Lung (tissue), 12 donors: ENCODE data around the gene PDE8B. TPM values are rescaled to one million over a fixed set of nuclear protein-coding genes. Genes with fewer than 3 reads are reported as not detected.

Experiments used
- ATAC-seq: fragments of 200-7000 bp; cut with Tn5 transposase; one replicate; pipeline ENCODE4 v1.9.1; 2020; ENCODE audit warnings: moderate number of reproducible peaks; ENCODE audit not compliant: insufficient read depth, low FRiP score
- DNase-seq, 3 donors: peaks; one replicate each; pipeline ENCODE4 v3.0.0-alpha.2; 2013 to 2017
- H3K27ac ChIP-seq, 2 donors: one replicate each; pipeline ENCODE4 v1.5.1; 2013; ENCODE audit warnings: mild to moderate bottlenecking in 2 of 2, moderate library complexity in 2 of 2, control low read depth in 1 of 2, inconsistent platforms in 1 of 2, low read depth in 1 of 2, low read length in 1 of 2
- H3K27me3 ChIP-seq, 3 donors: one replicate each; pipeline ENCODE4 v1.5.1; 2013; ENCODE audit warnings: low read length in 2 of 3; ENCODE audit not compliant: control insufficient read depth in 3 of 3, insufficient read depth in 3 of 3
- H3K36me3 ChIP-seq, 4 donors: one replicate each; pipeline ENCODE4 v1.5.1; 2013; ENCODE audit warnings: low read length in 4 of 4, mild to moderate bottlenecking in 1 of 4, moderate library complexity in 1 of 4; ENCODE audit not compliant: control insufficient read depth in 4 of 4, insufficient read depth in 4 of 4
- H3K4me1 ChIP-seq, 5 donors: one replicate each; pipeline ENCODE4 v1.5.1; 2013; ENCODE audit warnings: low read length in 5 of 5, mild to moderate bottlenecking in 2 of 5, moderate library complexity in 1 of 5; ENCODE audit not compliant: control insufficient read depth in 5 of 5, insufficient read depth in 5 of 5
- H3K4me3 ChIP-seq: one replicate; pipeline ENCODE4 v1.5.1; 2013; ENCODE audit warnings: mild to moderate bottlenecking, control low read depth, moderate library complexity
- H3K9ac ChIP-seq, 2 donors: one replicate each; pipeline ENCODE4 v1.5.1; 2013; ENCODE audit warnings: low read length in 2 of 2, control low read depth in 1 of 2; ENCODE audit not compliant: insufficient read depth in 1 of 2
- H3K9me3 ChIP-seq, 4 donors: one replicate each; pipeline ENCODE4 v1.5.1; 2013; ENCODE audit warnings: low read length in 3 of 4, mild to moderate bottlenecking in 1 of 4, moderate library complexity in 1 of 4; ENCODE audit not compliant: control insufficient read depth in 4 of 4, insufficient read depth in 3 of 4
- CTCF ChIP-seq: IDR thresholded peaks from 2 replicates; pipeline ENCODE4 v1.5.1; 2012; ENCODE audit warnings: mild to moderate bottlenecking; ENCODE audit errors: control extremely low read depth, extremely low read depth
- WGBS, 2 donors: extraction: QIAGEN DNeasy Blood & Tissue Kit; methylation state at CpG; one replicate each; pipeline ENCODE4 v1.1.7; 2013; 5-methylcytosine and 5-hydroxymethylcytosine counted together
- polyA plus RNA-seq, 2 donors: library from polyadenylated mRNA; stranded (reverse); fragments of 200-250 nt; gene quantifications; one replicate each; pipeline ENCODE4 v1.2.1, GENCODE V29; 2013
- total RNA-seq, 2 donors: library from RNA; depleted of rRNA in 1 of 2; stranded (reverse); fragments of >200 nt in 1 of 2; gene quantifications; one replicate each; pipeline ENCODE4 v1.2.1, GENCODE V29; 2014 to 2021
- donor health status: control.
- donor health status: control.
- donor health status: Bipolar disorder and iron deficiency.
- donor health status: healthy.
- donor health status: DM: yes; HTN: yes; CAD: no.

PDE8B gene
- total and polyA plus RNA-seq, 4 donors = 1.6 to 10.6 (median 2.1) TPM

- Histone ChIP-seq H3K27me3 (no peaks in the 10 kb centered on the region), H3K36me3 (no peaks in the 10 kb centered on the region), H3K9ac (no peak overlapping the region), H3K9me3 (peaks cover 0 to 3% (median 0%) of the 10 kb centered on the region in 4 donors), H3K4me3 (no peak overlapping the region), H3K27ac (no peak overlapping the region), H3K4me1 (peaks cover 0 to 22% (median 0%) of the 10 kb centered on the region in 5 donors)
- ATAC-seq (no peak), DNase-seq (no peak)
- no peak for TF ChIP-seq CTCF
- 93 to 95% methylated on average over 10 of the region's 10 CpGs for WGBS, 2 donors
Observed at GRCh38 chr5:77328930-77329647, 118.6 kb downstream of the PDE8B start.

GRCh38 chr5:77329664-77330430, 119.4 kb downstream of the PDE8B start:
- Histone ChIP-seq H3K9ac (no peak overlapping the region), H3K9me3 (peaks cover 0 to 3% (median 0%) of the 10 kb centered on the region in 4 donors), H3K27ac (no peak overlapping the region), H3K4me1 (peaks cover 0 to 22% (median 0%) of the 10 kb centered on the region in 5 donors), H3K36me3 (no peaks in the 10 kb centered on the region), H3K4me3 (no peak overlapping the region), H3K27me3 (no peaks in the 10 kb centered on the region)
- no peak for TF ChIP-seq CTCF
- ATAC-seq (no peak), DNase-seq (no peak)
- 85 to 93% methylated on average over 3 of the region's 3 CpGs for WGBS, 2 donors

- no peaks in the 10 kb centered on the region for H3K36me3 ChIP-seq
- H3K27ac ChIP-seq = no peak overlapping the region
- WGBS, 2 donors = 94 to 96% methylated on average over 4 of the region's 4 CpGs
- no peak for ATAC-seq
- no peak overlapping the region for H3K4me3 ChIP-seq
- no peak overlapping the region for H3K9ac ChIP-seq
- H3K27me3 ChIP-seq = no peaks in the 10 kb centered on the region
- H3K9me3 ChIP-seq = peaks cover 0 to 3% (median 0%) of the 10 kb centered on the region in 4 donors
- peaks cover 0 to 12% (median 0%) of the 10 kb centered on the region in 5 donors for H3K4me1 ChIP-seq
- TF ChIP-seq CTCF = no peak
- DNase-seq = no peak
Observed at GRCh38 chr5:77333036-77333435, 122.6 kb downstream of the PDE8B start.
